RPMI8226 (cell line): Measurements from ENCODE around the gene GTF2A2.

Experiments
- DNase-seq: peaks from one replicate; pipeline ENCODE4 v3.0.0-alpha.2; 2015

Gene GTF2A2

DNA sequence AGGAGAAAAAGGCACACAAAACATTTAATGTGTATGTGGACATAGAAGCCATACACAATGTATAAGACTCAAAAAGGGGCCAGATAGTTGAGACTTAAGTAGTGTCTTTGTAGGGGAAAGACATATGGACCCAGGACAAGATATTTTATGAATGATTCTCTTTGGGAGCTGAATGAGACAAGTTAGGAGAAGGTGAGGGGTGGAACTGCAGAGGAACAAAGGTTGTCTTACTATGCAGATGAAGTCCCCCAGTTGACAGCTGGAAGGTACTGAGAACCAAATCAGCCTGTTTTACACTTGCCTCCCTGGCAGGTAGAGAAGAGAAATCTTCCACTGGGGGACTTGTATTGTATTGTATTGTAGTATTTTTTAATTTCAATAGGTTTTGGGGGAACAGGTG, 60.7 kb downstream of the GTF2A2 start:
- DNase-seq, result no peak

- no peak for DNase-seq
These were observed 61.8 kb downstream of the GTF2A2 start for GRCh38 chr15:59595434-59595915.

- DNase-seq, result no peak
These were observed 62.3 kb downstream of the GTF2A2 start for GRCh38 chr15:59594991-59595390.

DNA sequence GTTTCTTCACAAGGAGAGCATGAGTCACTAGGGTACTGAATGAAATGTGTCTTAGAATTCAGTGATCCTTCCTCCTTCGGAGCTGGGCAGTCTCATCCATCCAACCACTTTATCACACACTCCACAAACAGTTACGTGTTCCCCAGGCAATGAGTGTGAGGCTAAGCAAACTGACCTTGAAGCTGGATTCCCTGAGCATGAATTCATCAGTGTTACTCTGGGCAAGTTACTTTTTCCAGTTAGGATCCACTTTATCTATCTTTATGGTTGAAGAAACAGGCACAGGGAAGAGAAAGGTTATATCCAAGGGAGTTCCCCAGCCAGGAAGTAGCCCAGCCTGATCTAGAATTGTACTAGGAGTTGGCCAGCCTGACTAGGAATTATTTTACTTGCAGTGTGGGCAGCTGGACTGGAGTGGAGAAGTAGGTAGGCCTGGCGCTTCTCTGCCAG, 62.8 kb downstream of the GTF2A2 start:
- no peak for DNase-seq

DNA sequence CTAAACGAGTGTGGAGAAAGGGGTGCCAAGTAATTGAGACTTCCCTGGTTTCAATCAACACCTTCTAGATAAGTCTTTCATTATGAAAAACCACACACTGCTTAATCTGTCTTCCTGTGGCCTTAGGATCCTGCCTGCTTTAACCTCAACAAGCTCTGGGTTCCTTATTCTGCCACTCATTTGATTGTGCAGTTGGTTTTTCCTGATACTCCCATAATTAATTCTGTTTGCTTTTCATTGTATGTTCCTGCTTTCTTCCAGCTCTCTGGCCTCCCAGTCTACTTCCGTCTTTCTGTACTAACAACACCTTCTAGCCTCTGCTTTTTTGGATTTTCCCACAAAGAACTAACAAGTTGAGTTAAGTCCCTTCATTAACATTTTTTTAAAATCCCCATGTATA, 66.0 kb downstream of the GTF2A2 start:
- DNase-seq, result no peak

- no peak for DNase-seq
These were observed 67.3 kb downstream of the GTF2A2 start for GRCh38 chr15:59590027-59590426.
